SK-MEL-5 (cell line): ENCODE measurements around the gene VPS25. TPM values are rescaled to one million over a fixed set of nuclear protein-coding genes. Genes with fewer than 3 reads are reported as not detected.
"Not testable (repeated sequence)": the region's sequence is repeated elsewhere in the genome, so short reads cannot be mapped to it uniquely, and the experiment has no call there.

Source experiments
- DNase-seq: peaks from one replicate; pipeline ENCODE4 v3.0.0-alpha.2; 2016; ENCODE audit warnings: low read depth, low spot score
- in situ Hi-C: cut with HindIII; loops from 2 replicates; pipeline ENCODE4 v1.10.0; 2016; ENCODE audit warnings: low sequenced_read_pairs, high pct_unique_total_duplicates, low pct_unique_long_range_greater_than_20kb
- polyA plus RNA-seq, 2 experiments: library from polyadenylated mRNA; depleted of rRNA; stranded (reverse); fragments of >200 nt; gene quantifications; 2 replicates each; pipeline ENCODE4 v1.2.3, GENCODE V29; 2015
- total RNA-seq: library from RNA; depleted of rRNA; stranded (reverse); fragments of >200 nt; shearing (Covaris generic); gene quantifications from 2 replicates; pipeline ENCODE4 v1.2.3, GENCODE V29; 2014; rRNA removed

The VPS25 gene
- 125 and 127 TPM in 2 replicates for total RNA-seq
- 111 and 124 TPM in 2 replicates for polyA plus RNA-seq (2015; cell fraction: cytosol; rRNA removed)
- 111 and 122 TPM in 2 replicates for polyA plus RNA-seq (2015; cell fraction: nucleus; rRNA removed)

GRCh38 chr17:42773290-42774035 lies at the start of gene VPS25:
Gene VPS25, plus strand, starts transcription at chr17:42773449. Its CDS starts 27 bp downstream, at chr17:42773476.
- in situ Hi-C loops: no loop called here
- DNase-seq: peak; percentile 87

GRCh38 chr17:42723636-42724035 lies 49.6 kb upstream of the VPS25 start:
- DNase-seq: no peak
- in situ Hi-C loops: no loop called here

- in situ Hi-C loops: no loop called here
- DNase-seq: no peak
These were observed 48.1 kb upstream of the VPS25 start for GRCh38 chr17:42725143-42725542.

- in situ Hi-C loops: no loop called here
These were observed 32.5 kb upstream of the VPS25 start for GRCh38 chr17:42740699-42741098.

GRCh38 chr17:42742916-42743315 lies 30.3 kb upstream of the VPS25 start:
- in situ Hi-C loops, DNase-seq: not testable (repeated sequence)

More at GRCh38 chr17:42740699-42741098, 32.5 kb upstream of the VPS25 start:
- DNase-seq: no peak

GRCh38 chr17:42743595-42744282 lies 29.5 kb upstream of the VPS25 start:
- DNase-seq: no peak
- in situ Hi-C loops: no loop called here

GRCh38 chr17:42744283-42744805 lies 28.9 kb upstream of the VPS25 start:
- in situ Hi-C loops: no loop called here
- DNase-seq: no peak

- in situ Hi-C loops: no loop called here
- DNase-seq: peak; percentile 90
These were observed 28.2 kb upstream of the VPS25 start, which contains the start of gene EZH1 for GRCh38 chr17:42744806-42745617. Gene EZH1, minus strand, starts transcription at chr17:42745040. Its CDS starts 16,099 bp downstream, at chr17:42728941.

- in situ Hi-C loops: no loop called here
- DNase-seq: no peak
These were observed 24.9 kb upstream of the VPS25 start for GRCh38 chr17:42748202-42748907.

GRCh38 chr17:42748908-42749798 lies 24.1 kb upstream of the VPS25 start:
- DNase-seq: no peak
- in situ Hi-C loops: no loop called here

GRCh38 chr17:42750739-42751344 lies 22.4 kb upstream of the VPS25 start:
- DNase-seq: no peak
- in situ Hi-C loops: no loop called here

- no peak for DNase-seq
- in situ Hi-C loops: no loop called here
These were observed 21.6 kb upstream of the VPS25 start for GRCh38 chr17:42751628-42752027.

- in situ Hi-C loops: no loop called here
- no peak for DNase-seq
These were observed 18.5 kb upstream of the VPS25 start for GRCh38 chr17:42754782-42755181.

GRCh38 chr17:42759982-42760651 lies 13.1 kb upstream of the VPS25 start:
- no peak for DNase-seq
- in situ Hi-C loops: no loop called here
